Nasal cavity respiratory epithelium epithelial cell of viscerocranial mucosa (primary cell): ENCODE measurements around the gene IGSF22. TPM values are rescaled to one million over a fixed set of nuclear protein-coding genes. Genes with fewer than 3 reads are reported as not detected.

Experiments used
- total RNA-seq: library from RNA; depleted of rRNA; stranded (reverse); fragments of >200 nt; gene quantifications from 2 replicates; pipeline ENCODE4 v1.2.3, GENCODE V29; 2014

The IGSF22 gene
- total RNA-seq = 0.28 and 0.34 TPM in 2 replicates

DNA sequence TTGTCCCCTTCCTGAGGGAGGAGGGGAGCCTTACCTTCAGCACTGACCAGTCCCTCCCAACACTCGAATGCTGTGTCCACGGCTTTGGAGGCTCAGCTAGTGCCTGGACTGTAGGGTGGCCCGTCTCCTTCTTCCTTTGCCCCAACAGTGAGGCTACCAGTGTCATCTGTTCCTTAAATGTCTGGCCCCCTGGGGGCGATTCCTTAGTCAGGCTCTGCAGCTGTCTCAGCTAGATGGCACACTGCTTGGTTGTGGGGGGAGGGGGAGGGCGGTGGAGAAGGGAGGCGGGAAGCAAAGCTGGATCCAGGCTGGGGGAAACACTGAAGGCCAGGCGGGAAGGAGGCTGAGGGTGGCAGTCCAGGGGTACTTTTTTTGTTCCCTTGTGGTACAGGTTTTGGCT is at the start of gene IGSF22:
TSS of gene IGSF22 (minus strand) at position 149 of the 400 bp plus-strand sequence. CDS start 1,952 bp downstream, outside the sequence.

DNA sequence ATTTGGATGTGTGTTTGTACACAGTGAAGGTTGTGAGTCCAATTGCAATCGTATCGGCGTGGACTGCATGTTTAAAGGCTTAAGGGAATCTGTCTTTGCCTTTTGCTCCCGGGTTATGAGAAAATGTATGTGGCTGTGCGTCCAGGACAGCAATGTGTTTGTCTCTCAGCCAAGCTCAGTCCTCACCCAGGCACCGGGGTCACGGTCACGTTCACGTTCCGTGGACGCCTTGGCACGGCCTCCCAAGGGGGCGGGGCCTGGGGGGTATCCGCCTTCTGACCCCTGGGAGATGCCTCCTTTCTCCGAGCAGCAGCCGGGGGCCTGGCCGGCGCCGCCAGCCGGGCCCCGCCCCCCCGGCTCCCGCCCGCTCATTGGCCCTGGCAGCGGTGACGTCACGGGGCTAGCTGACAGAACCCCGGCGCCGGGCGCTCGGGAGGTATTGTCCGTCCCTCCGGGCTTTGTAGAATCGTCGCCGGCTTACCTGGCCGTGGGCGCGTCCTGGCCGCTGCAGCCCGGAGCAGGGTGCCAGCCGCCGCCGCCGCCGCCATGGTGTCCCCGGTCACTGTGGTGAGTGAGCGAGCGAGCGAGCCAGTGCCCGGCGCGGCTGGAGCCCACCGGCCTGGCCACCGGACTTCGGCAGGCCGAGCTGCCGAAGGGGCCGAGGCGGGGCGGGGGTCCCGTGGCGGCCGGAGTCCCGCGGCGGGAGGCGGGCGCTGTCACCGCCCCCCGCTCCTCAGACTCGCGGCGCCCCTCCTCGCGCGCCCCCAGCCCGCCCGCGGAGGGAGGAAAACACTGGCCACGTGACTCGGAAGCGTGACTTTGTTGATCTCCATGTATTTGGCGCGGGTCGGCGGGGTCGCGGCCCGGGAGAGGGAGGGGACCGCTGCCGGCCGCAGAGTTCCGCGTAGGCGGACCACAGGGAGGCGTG is 27.4 kb downstream of the IGSF22 start, which contains the start of gene TMEM86A:
TSS of gene TMEM86A (plus strand) at position 439 of the 928 bp plus-strand sequence. CDS start at position 547, 108 bp downstream.

Other genes with a start within 250 kb of the IGSF22 start
- 59.7 and 62.9 TPM in 2 replicates for gene TSG101, start 199.2 kb downstream of the IGSF22 start, total RNA-seq
- gene UEVLD, start 137.5 kb downstream of the IGSF22 start, total RNA-seq = 24.6 and 32.2 TPM in 2 replicates
- gene MISFA, start 126.4 kb downstream of the IGSF22 start, total RNA-seq = 0.50 TPM in 1 of 2 replicates, not detected in the other
- 19.5 and 23.4 TPM in 2 replicates for gene SPTY2D1, start 91.8 kb downstream of the IGSF22 start, total RNA-seq
- gene TMEM86A, start 27.4 kb downstream of the IGSF22 start, total RNA-seq = 0.57 and 3.8 TPM in 2 replicates
- gene PTPN5, start 65.6 kb upstream of the IGSF22 start, total RNA-seq = not detected in 2 replicates
- gene MRGPRX1, start 213.2 kb upstream of the IGSF22 start, total RNA-seq = not detected in 2 replicates